Smooth muscle cell (in vitro differentiated cells): Measurements from ENCODE around the gene PRRT1. TPM values are rescaled to one million over a fixed set of nuclear protein-coding genes. Genes with fewer than 3 reads are reported as not detected.

Experiments
- DNase-seq: peaks from one replicate; lab custom pipeline; 2025; ENCODE audit not compliant: unreplicated experiment; lab: John Stamatoyannopoulos, UW
- H2AFZ ChIP-seq: fragments of 200-600 bp; sonication (generic); 2 replicates; pipeline ENCODE4 v1.6.0; 2016; ENCODE audit warnings: antibody characterized with exemption, low read depth, mild to moderate bottlenecking
- H3F3A ChIP-seq: fragments of 200-600 bp; sonication (generic); 2 replicates; pipeline ENCODE4 v1.6.0; 2017; ENCODE audit warnings: antibody characterized with exemption, low read depth
- H3K27ac ChIP-seq: fragments of 200-600 bp; sonication (generic); 2 replicates; pipeline ENCODE4 v1.5.1; 2016; ENCODE audit warnings: low read depth, mild to moderate bottlenecking
- H3K27me3 ChIP-seq: fragments of 200-600 bp; sonication (generic); 2 replicates; pipeline ENCODE4 v1.6.1; 2016; ENCODE audit warnings: low read depth, mild to moderate bottlenecking
- H3K36me3 ChIP-seq: fragments of 200-600 bp; sonication (generic); 2 replicates; pipeline ENCODE4 v1.5.1; 2016; ENCODE audit warnings: low read depth
- H3K4me1 ChIP-seq: fragments of 200-600 bp; sonication (generic); 2 replicates; pipeline ENCODE4 v1.5.1; 2016; ENCODE audit warnings: low read depth
- H3K4me2 ChIP-seq: fragments of 200-600 bp; sonication (generic); 2 replicates; pipeline ENCODE4 v1.6.0; 2016; ENCODE audit warnings: mild to moderate bottlenecking
- H3K4me3 ChIP-seq: fragments of 200-600 bp; sonication (generic); 2 replicates; pipeline ENCODE4 v1.5.1; 2016; ENCODE audit warnings: mild to moderate bottlenecking
- H3K79me2 ChIP-seq: fragments of 200-600 bp; sonication (generic); 2 replicates; pipeline ENCODE4 v1.6.0; 2016; ENCODE audit warnings: low read depth, mild to moderate bottlenecking
- H3K9ac ChIP-seq: fragments of 200-600 bp; sonication (generic); 2 replicates; pipeline ENCODE4 v1.6.0; 2016; ENCODE audit warnings: low read depth
- H3K9me3 ChIP-seq: fragments of 200-600 bp; sonication (generic); replicated peaks from 2 replicates; pipeline ENCODE4 v1.5.1; 2016; ENCODE audit warnings: low read depth
- H4K20me1 ChIP-seq: fragments of 200-600 bp; sonication (generic); 2 replicates; pipeline ENCODE4 v1.6.0; 2016; ENCODE audit warnings: low read depth
- WGBS: methylation state at CpG from one replicate; pipeline ENCODE4 v1.1.7; 2016; ENCODE audit warnings: low lambda C conversion rate; 5-methylcytosine and 5-hydroxymethylcytosine counted together
- polyA plus RNA-seq: library from polyadenylated mRNA; unstranded; fragments of >200 nt; fragmentation: Nextera tagmentation; extraction: Ambion mirVana; gene quantifications from 2 replicates; pipeline ENCODE4 v1.2.1, GENCODE V29; 2016
- total RNA-seq: library from RNA; depleted of rRNA; stranded (reverse); fragments of >200 nt; gene quantifications from 2 replicates; pipeline ENCODE4 v1.2.3, GENCODE V29; 2014
- TF ChIP-seq, protein P1 (sequence below): fragments of 200-600 bp; sonication (generic); IDR thresholded peaks from 2 replicates; pipeline ENCODE4 v1.5.1; 2017; ENCODE audit warnings: borderline replicate concordance, mild to moderate bottlenecking, antibody characterized with exemption; ENCODE audit not compliant: insufficient read depth, poor library complexity, severe bottlenecking

The PRRT1 gene
- total and polyA plus RNA-seq, 2 experiments from 2014 or later: 3.3 TPM; not detected in 1

DNA sequence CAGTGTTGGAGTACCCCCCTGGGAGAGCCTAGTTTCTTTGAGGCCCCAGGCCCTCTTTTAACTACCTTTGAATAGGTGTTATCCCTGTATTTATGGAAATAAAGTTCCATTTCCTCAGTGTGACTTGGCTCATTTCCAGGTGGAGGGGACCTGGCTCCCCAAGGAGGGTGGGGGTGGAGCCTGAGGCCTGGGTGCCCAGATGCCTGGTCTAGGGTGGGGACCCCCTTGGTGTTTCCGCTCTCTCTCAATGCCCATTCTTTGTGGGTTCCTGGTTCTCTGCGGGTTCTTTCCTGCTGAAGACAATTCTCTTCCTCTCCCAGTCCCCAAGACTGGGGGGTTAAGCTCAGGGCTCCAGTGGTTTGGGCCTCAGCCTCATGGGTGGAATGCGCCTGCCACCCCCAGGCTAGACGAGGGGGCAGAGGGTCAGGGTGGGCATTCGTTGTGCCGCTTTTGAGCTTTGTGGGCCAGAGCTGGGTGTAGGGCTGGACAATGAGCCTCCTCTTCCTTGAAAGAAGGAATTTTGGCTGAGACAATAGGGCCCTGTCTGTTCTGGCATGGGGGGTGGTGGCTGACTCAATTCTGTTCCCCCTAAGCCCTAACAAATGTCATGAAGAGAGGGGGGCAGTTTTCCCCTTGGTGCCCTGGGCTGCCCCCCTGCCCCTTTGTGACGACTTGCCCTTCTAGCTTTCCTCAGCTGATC is 12.0 kb upstream of the PRRT1 start:
- Histone ChIP-seq H3K36me3 (no peaks in the 10 kb centered on the region), H3K9ac (no peak overlapping the region), H3K27me3 (no peaks in the 10 kb centered on the region), H3K4me2 (no peak overlapping the region), H2AFZ (no peak overlapping the region), H3K27ac (no peak overlapping the region), H3F3A (peaks cover 5% of the 10 kb centered on the region), H3K9me3 (no peaks in the 10 kb centered on the region), H3K4me1 (no peaks in the 10 kb centered on the region), H3K79me2 (no peaks in the 10 kb centered on the region), H4K20me1 (no peaks in the 10 kb centered on the region), H3K4me3 (no peak overlapping the region)
- TF ChIP-seq, protein P1, sequence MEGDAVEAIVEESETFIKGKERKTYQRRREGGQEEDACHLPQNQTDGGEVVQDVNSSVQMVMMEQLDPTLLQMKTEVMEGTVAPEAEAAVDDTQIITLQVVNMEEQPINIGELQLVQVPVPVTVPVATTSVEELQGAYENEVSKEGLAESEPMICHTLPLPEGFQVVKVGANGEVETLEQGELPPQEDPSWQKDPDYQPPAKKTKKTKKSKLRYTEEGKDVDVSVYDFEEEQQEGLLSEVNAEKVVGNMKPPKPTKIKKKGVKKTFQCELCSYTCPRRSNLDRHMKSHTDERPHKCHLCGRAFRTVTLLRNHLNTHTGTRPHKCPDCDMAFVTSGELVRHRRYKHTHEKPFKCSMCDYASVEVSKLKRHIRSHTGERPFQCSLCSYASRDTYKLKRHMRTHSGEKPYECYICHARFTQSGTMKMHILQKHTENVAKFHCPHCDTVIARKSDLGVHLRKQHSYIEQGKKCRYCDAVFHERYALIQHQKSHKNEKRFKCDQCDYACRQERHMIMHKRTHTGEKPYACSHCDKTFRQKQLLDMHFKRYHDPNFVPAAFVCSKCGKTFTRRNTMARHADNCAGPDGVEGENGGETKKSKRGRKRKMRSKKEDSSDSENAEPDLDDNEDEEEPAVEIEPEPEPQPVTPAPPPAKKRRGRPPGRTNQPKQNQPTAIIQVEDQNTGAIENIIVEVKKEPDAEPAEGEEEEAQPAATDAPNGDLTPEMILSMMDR: no peak
- 95% methylated on average over 7 of the region's 7 CpGs for whole genome bisulfite sequencing
- no peak for DNase-seq

GRCh38 chr6:32158052-32158451 is 6.3 kb upstream of the PRRT1 start:
- Histone ChIP-seq H3K9ac (no peak overlapping the region), H3K9me3 (no peaks in the 10 kb centered on the region), H2AFZ (no peak overlapping the region), H3K27ac (no peak overlapping the region), H3K4me1 (peaks cover 6% of the 10 kb centered on the region), H3K79me2 (peaks cover 10% of the 10 kb centered on the region), H3F3A (no peaks in the 10 kb centered on the region), H3K4me2 (no peak overlapping the region), H4K20me1 (no peaks in the 10 kb centered on the region), H3K36me3 (no peaks in the 10 kb centered on the region), H3K4me3 (no peak overlapping the region), H3K27me3 (no peaks in the 10 kb centered on the region)
- DNase-seq: no peak
- TF ChIP-seq, protein P1: no peak

- Histone ChIP-seq H3K9ac (no peak overlapping the region), H4K20me1 (no peaks in the 10 kb centered on the region), H3F3A (no peaks in the 10 kb centered on the region), H2AFZ (no peak overlapping the region), H3K79me2 (peaks cover 10% of the 10 kb centered on the region), H3K27me3 (no peaks in the 10 kb centered on the region), H3K9me3 (no peaks in the 10 kb centered on the region), H3K4me2 (no peak overlapping the region), H3K4me1 (peaks cover 15% of the 10 kb centered on the region), H3K27ac (no peak overlapping the region), H3K4me3 (no peak overlapping the region), H3K36me3 (no peaks in the 10 kb centered on the region)
- no peak for DNase-seq
- TF ChIP-seq, protein P1: no peak
- 97% methylated on average over 9 of the region's 9 CpGs for WGBS
These were observed 5.2 kb upstream of the PRRT1 start for GRCh38 chr6:32156891-32157290.
